ENCODE results near the gene SP3.

DNA sequence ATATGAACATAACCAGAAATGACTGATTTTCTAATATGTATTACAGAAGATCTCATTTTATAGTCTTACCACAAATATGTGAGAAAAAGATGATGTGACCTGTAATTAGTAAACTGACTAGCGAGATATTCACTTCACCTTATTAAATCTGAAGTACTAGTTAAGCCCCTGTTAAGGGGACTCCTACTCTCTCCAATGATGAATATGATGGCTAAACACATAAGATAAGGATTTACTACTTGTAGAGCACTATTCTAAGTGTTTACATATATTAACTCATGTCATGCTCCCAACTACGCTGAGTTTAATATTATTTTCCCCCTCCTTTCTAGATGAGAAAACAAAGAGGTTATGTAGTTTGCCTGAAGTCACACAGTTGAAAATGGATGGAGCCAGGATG is 40.9 kb downstream of the SP3 start:
- TF ChIP-seq CTCF (IDR thresholded peaks at IDR 0.05), result no peak
- no peak for TF ChIP-seq POLR2A (IDR thresholded peaks at IDR 0.05)
